Panc1 (cell line): ENCODE data around the gene AUNIP. TPM values are rescaled to one million over a fixed set of nuclear protein-coding genes. Genes with fewer than 3 reads are reported as not detected.

Experiments
- ATAC-seq: fragments of 200-7000 bp; cut with Tn5 transposase; 2 replicates; pipeline ENCODE4 v1.9.1; 2020; ENCODE audit warnings: mild to moderate bottlenecking, moderate library complexity
- BruUV-seq: library from RNA; stranded (reverse); fragments of 400-500 nt; replicated peaks from 2 replicates; lab custom pipeline; 2021; lab: Mats Ljungman, UMichigan
- CTCF ChIA-PET: fragments of 300-600 bp; sonication (Branson Sonifier 250); formaldehyde crosslinking; loops from one replicate; lab custom pipeline; 2022; ENCODE audit warnings: antibody characterized with exemption; lab: Charles Lee
- POLR2A ChIA-PET: fragments of 300-600 bp; sonication (Branson Sonifier 250); formaldehyde crosslinking; loops from one replicate; lab custom pipeline; 2022; ENCODE audit warnings: antibody characterized with exemption; lab: Charles Lee
- DNase-seq: peaks from one replicate; pipeline ENCODE4 v3.0.0-alpha.2; 2010; ENCODE audit warnings: low read depth, low spot score
- H3K27ac ChIP-seq: 2 replicates; pipeline ENCODE4 v1.5.1; 2011; ENCODE audit warnings: mild to moderate bottlenecking, low read length, inconsistent platforms
- H3K27me3 ChIP-seq: fragments of 200-500 bp; sonication (Bioruptor generic); 2 replicates; pipeline ENCODE4 v1.6.0; 2014; ENCODE audit warnings: low read length, inconsistent platforms; ENCODE audit not compliant: control insufficient read depth, insufficient read depth
- H3K36me3 ChIP-seq: fragments of 200-500 bp; sonication (Bioruptor generic); 2 replicates; pipeline ENCODE4 v1.5.1; 2014; ENCODE audit warnings: inconsistent platforms, mild to moderate bottlenecking, low read length, moderate library complexity; ENCODE audit not compliant: control insufficient read depth, insufficient read depth
- H3K4me1 ChIP-seq: 2 replicates; pipeline ENCODE4 v1.5.1; 2011; ENCODE audit warnings: inconsistent platforms, mild to moderate bottlenecking, low read length, moderate library complexity; ENCODE audit not compliant: control insufficient read depth, insufficient read depth
- H3K4me3 ChIP-seq, 2 experiments: 2 replicates each; pipeline ENCODE4 v1.5.1; 2011 to 2012; ENCODE audit warnings: low read depth in 2 of 2, low read length in 2 of 2, mild to moderate bottlenecking in 2 of 2, inconsistent platforms in 1 of 2, moderate library complexity in 1 of 2
- H3K9me3 ChIP-seq: fragments of 200-500 bp; sonication (Bioruptor generic); 2 replicates; pipeline ENCODE4 v1.5.1; 2014; ENCODE audit warnings: low read depth, mild to moderate bottlenecking, inconsistent platforms, low read length, moderate library complexity; ENCODE audit not compliant: control insufficient read depth, insufficient read depth
- POLR2AphosphoS5 ChIP-seq: IDR thresholded peaks from 2 replicates; pipeline ENCODE4 v1.6.1; 2012; ENCODE audit warnings: mild to moderate bottlenecking, low read depth, low read length, moderate library complexity
- REST ChIP-seq, 2 experiments: IDR thresholded peaks; 2 replicates each; pipeline ENCODE4 v1.6.1; 2011 to 2012; ENCODE audit warnings: low read depth in 2 of 2, control low read depth in 1 of 2, low read length in 1 of 2, mild to moderate bottlenecking in 1 of 2, moderate library complexity in 1 of 2; ENCODE audit not compliant: insufficient read depth in 1 of 2
- SIN3A ChIP-seq: IDR thresholded peaks from 2 replicates; pipeline ENCODE4 v1.6.1; 2012; ENCODE audit warnings: low read depth, mild to moderate bottlenecking, low read length, moderate library complexity, borderline replicate concordance; ENCODE audit not compliant: insufficient read depth
- TCF7L2 ChIP-seq: IDR thresholded peaks from 2 replicates; pipeline ENCODE4 v1.6.1; 2011; ENCODE audit warnings: mild to moderate bottlenecking, low read depth, low read length, inconsistent platforms
- in situ Hi-C: cut with HindIII; loops from 2 replicates; pipeline ENCODE4 v1.10.0; 2016; ENCODE audit warnings: low sequenced_read_pairs, low pct_unique_long_range_greater_than_20kb
- intact Hi-C: fragments of 100-400 bp; cut with micrococcal nuclease; formaldehyde crosslinking; loops from one replicate; pipeline ENCODE4 v1.10.0; 2022; ENCODE audit not compliant: unreplicated experiment
- total RNA-seq: library from RNA; stranded (reverse); gene quantifications from one replicate; pipeline ENCODE4 v1.2.1, GENCODE V29; 2021; ENCODE audit not compliant: unreplicated experiment
- TF ChIP-seq, protein P1 (sequence below): fragments of 450-650 bp; IDR thresholded peaks from 2 replicates; pipeline ENCODE4 v1.5.1; 2017; ENCODE audit warnings: mild to moderate bottlenecking

The AUNIP gene
- total RNA-seq, 1 experiment from 2014 or later = 12.2 TPM

GRCh38 chr1:25885602-25886001, 26.3 kb upstream of the AUNIP start:
- H3K27ac ChIP-seq = peak overlapping the region; percentile 6; the same call in 1 of the 2 replicates
- no peak for ATAC-seq
- H3K4me1 ChIP-seq = peaks cover 18% of the 10 kb centered on the region
- ChIA-PET CTCF (no interaction called here), POLR2A (no interaction called here)
- no peaks in the 10 kb centered on the region for H3K36me3 ChIP-seq
- BruUV-seq = no TSS peak
- in situ Hi-C loops = no loop called here
- DNase-seq = no peak
- TF ChIP-seq, protein P1, sequence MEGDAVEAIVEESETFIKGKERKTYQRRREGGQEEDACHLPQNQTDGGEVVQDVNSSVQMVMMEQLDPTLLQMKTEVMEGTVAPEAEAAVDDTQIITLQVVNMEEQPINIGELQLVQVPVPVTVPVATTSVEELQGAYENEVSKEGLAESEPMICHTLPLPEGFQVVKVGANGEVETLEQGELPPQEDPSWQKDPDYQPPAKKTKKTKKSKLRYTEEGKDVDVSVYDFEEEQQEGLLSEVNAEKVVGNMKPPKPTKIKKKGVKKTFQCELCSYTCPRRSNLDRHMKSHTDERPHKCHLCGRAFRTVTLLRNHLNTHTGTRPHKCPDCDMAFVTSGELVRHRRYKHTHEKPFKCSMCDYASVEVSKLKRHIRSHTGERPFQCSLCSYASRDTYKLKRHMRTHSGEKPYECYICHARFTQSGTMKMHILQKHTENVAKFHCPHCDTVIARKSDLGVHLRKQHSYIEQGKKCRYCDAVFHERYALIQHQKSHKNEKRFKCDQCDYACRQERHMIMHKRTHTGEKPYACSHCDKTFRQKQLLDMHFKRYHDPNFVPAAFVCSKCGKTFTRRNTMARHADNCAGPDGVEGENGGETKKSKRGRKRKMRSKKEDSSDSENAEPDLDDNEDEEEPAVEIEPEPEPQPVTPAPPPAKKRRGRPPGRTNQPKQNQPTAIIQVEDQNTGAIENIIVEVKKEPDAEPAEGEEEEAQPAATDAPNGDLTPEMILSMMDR = no peak
- TF ChIP-seq TCF7L2 (no peak), REST (IDR thresholded peaks at IDR 0.05; ENCODE audit: insufficient read depth in 1 of 2, low read depth in 2 of 2, low read length in 1 of 2) (no peak), SIN3A (no peak), POLR2AphosphoS5 (no peak)
- no peaks in the 10 kb centered on the region for H3K9me3 ChIP-seq
- H3K27me3 ChIP-seq = no peaks in the 10 kb centered on the region
- H3K4me3 ChIP-seq = no peak overlapping the region
- intact Hi-C loops = no loop called here

- no peak for TF ChIP-seq SIN3A
- TF ChIP-seq POLR2AphosphoS5 = no peak
- TF ChIP-seq REST (IDR thresholded peaks at IDR 0.05; ENCODE audit: insufficient read depth in 1 of 2, low read depth in 2 of 2, low read length in 1 of 2) = no peak
- TF ChIP-seq TCF7L2 = no peak
- TF ChIP-seq, protein P1 = no peak
- BruUV-seq = no TSS peak
- Histone ChIP-seq H3K27ac (no peak overlapping the region; the same call in 1 of the 2 replicates), H3K27me3 (no peaks in the 10 kb centered on the region), H3K4me1 (peaks cover 10% of the 10 kb centered on the region), H3K9me3 (no peaks in the 10 kb centered on the region), H3K36me3 (no peaks in the 10 kb centered on the region), H3K4me3 (no peak overlapping the region)
- in situ Hi-C loops (no loop called here), intact Hi-C loops (no loop called here)
- ChIA-PET CTCF (no interaction called here), POLR2A (no interaction called here)
- no peak for DNase-seq
- no peak for ATAC-seq
Measured at GRCh38 chr1:25881266-25881665, 22.0 kb upstream of the AUNIP start.
